Coronary artery (tissue), 2 donors: Measurements from ENCODE around the gene ORAI2.
A peak's percentile ranks its signal among the peaks of the same experiment; 100 is the strongest.
"Not testable (repeated sequence)": the region's sequence is repeated elsewhere in the genome, so short reads cannot be mapped to it uniquely, and the experiment has no call there.

Experiments used
- DNase-seq: peaks from one replicate; pipeline ENCODE4 v3.0.0-alpha.2; 2017; ENCODE audit warnings: low spot score
- H3K27ac ChIP-seq, 2 donors: fragments of 200-600 bp; sonication (generic); one replicate each; pipeline ENCODE4 v1.5.1; 2016 to 2019
- H3K4me3 ChIP-seq: fragments of 200-600 bp; sonication (generic); 2 replicates; pipeline ENCODE4 v1.5.1; 2016; ENCODE audit warnings: mild to moderate bottlenecking, moderate library complexity
- TF ChIP-seq, protein P1 (sequence below): fragments of 200-600 bp; sonication (generic); IDR thresholded peaks from one replicate; pipeline ENCODE4 v1.5.1; 2019; ENCODE audit warnings: antibody characterized with exemption

The ORAI2 gene

GRCh38 chr7:102478314-102479208, 45.2 kb downstream of the ORAI2 start, which contains the start of gene POLR2J:
Gene POLR2J, minus strand, starts transcription at chr7:102478922. Its CDS starts 62 bp downstream, at chr7:102478860.
- peak; percentile 91 for DNase-seq
- TF ChIP-seq, protein P1, sequence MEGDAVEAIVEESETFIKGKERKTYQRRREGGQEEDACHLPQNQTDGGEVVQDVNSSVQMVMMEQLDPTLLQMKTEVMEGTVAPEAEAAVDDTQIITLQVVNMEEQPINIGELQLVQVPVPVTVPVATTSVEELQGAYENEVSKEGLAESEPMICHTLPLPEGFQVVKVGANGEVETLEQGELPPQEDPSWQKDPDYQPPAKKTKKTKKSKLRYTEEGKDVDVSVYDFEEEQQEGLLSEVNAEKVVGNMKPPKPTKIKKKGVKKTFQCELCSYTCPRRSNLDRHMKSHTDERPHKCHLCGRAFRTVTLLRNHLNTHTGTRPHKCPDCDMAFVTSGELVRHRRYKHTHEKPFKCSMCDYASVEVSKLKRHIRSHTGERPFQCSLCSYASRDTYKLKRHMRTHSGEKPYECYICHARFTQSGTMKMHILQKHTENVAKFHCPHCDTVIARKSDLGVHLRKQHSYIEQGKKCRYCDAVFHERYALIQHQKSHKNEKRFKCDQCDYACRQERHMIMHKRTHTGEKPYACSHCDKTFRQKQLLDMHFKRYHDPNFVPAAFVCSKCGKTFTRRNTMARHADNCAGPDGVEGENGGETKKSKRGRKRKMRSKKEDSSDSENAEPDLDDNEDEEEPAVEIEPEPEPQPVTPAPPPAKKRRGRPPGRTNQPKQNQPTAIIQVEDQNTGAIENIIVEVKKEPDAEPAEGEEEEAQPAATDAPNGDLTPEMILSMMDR: peak; percentile 32
- H3K27ac ChIP-seq: peak within 1 kb of the TSS in 1 of 2 donors; percentile 79
- H3K4me3 ChIP-seq: peak within 1 kb of the TSS; percentile 75

DNA sequence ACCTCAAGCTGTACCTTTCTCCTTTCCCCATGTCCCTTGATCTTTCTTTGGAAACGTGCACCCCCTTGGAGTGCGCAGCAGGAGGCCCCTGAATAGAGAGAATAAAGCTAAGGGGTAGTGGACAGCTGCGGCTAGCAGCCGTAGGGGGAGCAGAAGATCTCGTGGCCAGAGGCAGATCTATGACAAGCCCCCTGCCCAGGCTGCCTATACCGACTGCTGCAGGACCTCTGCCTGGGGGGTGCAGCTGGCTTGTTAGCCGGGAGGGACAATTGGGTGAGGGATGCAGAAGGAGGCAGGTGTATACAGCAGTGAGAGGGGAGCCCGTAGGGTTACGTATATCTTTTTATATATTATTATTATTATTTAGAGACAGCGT, 45.8 kb downstream of the ORAI2 start:
- H3K4me3 ChIP-seq: not testable (repeated sequence)
- peak overlapping the region in 1 of 2 donors; percentile 41 for H3K27ac ChIP-seq

GRCh38 chr7:102479982-102480637, 46.7 kb downstream of the ORAI2 start:
- H3K27ac ChIP-seq, H3K4me3 ChIP-seq, DNase-seq: not testable (repeated sequence)

More for the DNA sequence above, 45.8 kb downstream of the ORAI2 start:
- not testable (repeated sequence) for DNase-seq

- not testable (repeated sequence) for H3K4me3 ChIP-seq, DNase-seq, H3K27ac ChIP-seq
Measured at GRCh38 chr7:102481962-102482361, 48.6 kb downstream of the ORAI2 start.

DNA sequence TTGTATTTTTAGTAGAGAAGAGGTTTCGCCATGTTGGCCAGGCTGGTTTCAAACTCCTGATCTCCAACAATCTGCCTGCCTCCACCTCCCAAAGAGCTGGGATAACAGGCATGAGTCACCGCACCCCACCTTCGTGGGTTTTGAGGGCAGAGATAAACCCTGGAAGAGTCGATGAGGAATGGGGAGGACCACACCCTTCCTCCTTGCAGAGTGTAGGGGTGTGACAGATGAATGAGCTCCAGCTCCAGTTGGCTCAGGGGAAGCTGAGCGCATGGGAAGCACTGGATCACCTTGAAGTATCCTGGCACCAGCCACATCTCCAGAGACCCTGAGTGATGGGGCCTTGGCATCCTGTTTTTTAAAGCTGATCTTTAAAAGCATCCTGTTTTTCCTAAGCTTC, 50.9 kb downstream of the ORAI2 start:
- H3K4me3 ChIP-seq, H3K27ac ChIP-seq, DNase-seq: not testable (repeated sequence)

- not testable (repeated sequence) for DNase-seq, H3K4me3 ChIP-seq, H3K27ac ChIP-seq
Measured at GRCh38 chr7:102490529-102491075, 57.2 kb downstream of the ORAI2 start.

- H3K4me3 ChIP-seq, DNase-seq, H3K27ac ChIP-seq: not testable (repeated sequence)
Measured at GRCh38 chr7:102493220-102493935, 60.0 kb downstream of the ORAI2 start.

DNA sequence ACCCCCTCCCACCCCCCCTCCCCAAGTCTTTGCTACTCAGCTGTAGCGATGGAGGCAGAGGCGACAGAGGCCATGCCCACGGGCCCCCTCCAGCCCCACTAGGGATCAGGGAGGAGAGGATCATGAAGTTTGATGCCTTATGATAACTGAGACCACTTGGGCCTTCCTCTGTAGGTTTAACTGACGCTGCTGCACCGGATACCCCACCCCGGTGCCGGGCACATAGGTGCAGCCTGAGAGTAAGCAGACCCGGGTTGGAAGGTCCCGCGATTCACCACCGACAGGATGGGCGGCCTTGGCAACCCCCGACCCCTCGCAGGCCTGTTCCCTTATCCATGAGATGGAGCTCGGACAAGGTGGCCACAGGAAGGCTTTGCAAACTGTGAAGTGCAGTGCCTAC, 60.7 kb downstream of the ORAI2 start:
- not testable (repeated sequence) for DNase-seq, H3K27ac ChIP-seq, H3K4me3 ChIP-seq

- not testable (repeated sequence) for DNase-seq, H3K27ac ChIP-seq, H3K4me3 ChIP-seq
Measured at GRCh38 chr7:102494473-102495149, 61.2 kb downstream of the ORAI2 start.

GRCh38 chr7:102496861-102497260, 63.5 kb downstream of the ORAI2 start:
- not testable (repeated sequence) for H3K4me3 ChIP-seq, H3K27ac ChIP-seq
- DNase-seq: peak; percentile 49

GRCh38 chr7:102497308-102497707, 63.9 kb downstream of the ORAI2 start:
- not testable (repeated sequence) for H3K27ac ChIP-seq, DNase-seq, H3K4me3 ChIP-seq

DNA sequence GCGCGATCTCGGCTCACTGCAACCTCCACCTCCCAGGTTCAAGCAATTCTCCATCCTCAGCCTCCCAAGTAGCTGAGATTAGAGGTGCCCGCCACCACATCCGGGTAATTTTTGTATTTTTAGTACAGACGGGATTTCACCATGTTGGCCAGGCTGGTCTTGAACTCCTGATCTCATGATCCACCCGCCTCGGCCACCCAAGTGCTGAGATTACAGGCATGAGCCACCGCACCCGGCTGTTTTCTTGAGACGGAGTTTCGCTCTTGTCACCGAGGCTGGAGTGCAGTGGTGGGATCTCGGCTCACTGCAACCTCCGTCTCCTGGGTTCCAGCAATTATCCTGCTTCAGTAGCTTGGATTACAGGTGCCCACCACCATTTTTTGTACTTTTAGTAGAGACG, 64.9 kb downstream of the ORAI2 start:
- H3K4me3 ChIP-seq, DNase-seq, H3K27ac ChIP-seq: not testable (repeated sequence)

DNA sequence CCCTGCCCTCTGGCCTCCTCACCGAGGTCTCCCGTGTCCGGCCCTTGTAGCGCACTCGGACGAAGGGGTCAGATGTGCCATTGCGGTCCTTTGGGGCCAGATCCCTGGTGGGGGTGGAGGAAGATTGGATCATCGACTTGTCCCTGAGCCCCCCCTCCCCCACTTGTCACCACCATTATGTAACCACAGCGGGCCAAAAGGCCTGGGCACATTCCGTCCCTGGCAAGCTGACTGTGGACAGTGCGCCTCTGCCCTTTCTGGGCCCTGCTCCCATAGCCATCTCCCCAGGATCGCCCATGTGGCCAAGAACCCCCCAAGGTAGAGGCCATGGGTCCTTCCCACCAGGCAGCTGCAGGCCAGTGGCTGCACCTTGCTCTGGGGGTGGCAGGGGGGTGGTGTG, 69.8 kb downstream of the ORAI2 start:
- not testable (repeated sequence) for H3K4me3 ChIP-seq, DNase-seq, H3K27ac ChIP-seq

- H3K4me3 ChIP-seq, DNase-seq: not testable (repeated sequence)
- peak overlapping the region in 1 of 2 donors; percentile 86 for H3K27ac ChIP-seq
Measured at GRCh38 chr7:102505298-102506185, 72.2 kb downstream of the ORAI2 start.
